NCI-H1105 (cell line): ENCODE measurements around the gene PTPRN2.

Experiments
- DNase-seq: peaks from one replicate; lab custom pipeline; 2025; lab: John Stamatoyannopoulos, UW

Gene PTPRN2

DNA sequence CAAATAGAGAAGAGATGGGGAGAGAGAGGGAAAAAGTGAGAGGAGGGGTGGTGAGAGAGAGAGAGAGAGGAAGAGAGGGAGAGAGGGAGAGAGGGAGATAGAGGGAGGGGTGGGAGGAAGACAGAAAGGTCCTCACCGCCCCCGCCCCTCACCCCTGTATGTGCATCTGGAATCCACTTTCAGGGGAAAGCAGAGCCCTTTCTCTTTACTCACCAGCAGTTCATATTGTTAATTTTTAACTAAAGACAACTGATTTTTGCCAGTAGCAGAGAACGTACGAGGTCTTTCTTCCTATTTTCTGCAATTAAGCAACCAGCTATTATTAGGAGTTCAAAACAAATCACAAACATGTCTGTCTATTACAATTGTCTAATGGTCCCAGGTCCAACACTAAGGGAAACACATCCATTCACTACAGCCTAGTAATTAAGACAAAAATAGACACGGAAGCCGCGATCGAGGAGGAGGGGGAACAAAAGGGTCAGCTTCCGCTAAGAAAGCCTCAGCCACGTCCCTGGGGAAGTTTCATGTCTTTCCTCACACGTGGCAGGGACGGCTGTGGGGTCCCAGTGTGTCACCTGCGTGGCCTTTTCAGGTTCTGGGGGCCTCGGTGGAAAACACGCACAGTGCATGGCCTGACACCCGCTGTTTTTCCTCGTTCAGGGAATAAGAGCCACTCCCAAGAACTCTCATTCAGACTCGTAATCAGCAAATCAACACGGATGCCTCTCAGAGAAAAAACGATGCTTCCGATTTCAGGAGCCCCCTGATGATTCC, 572.0 kb downstream of the PTPRN2 start:
- DNase-seq: no peak

DNA sequence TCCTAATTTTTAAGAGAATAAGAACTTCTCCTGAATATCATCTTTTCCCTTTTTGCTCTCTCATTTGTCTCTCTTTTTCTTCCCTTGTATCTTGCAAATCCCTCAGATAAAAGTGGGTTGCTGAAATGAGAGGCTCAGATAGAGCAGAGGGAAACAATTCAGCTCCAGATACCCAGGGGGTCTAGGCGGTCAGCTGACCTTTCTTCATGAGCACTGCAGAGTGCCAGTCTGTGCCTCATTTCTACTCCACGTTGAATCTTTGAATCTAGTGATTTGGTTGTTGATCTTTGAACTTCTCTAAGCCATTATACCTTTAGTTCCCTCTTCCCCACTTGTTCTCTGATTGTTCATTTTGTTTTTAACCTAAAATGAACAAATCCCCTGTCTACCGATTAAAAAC, 572.6 kb downstream of the PTPRN2 start:
- no peak for DNase-seq

DNA sequence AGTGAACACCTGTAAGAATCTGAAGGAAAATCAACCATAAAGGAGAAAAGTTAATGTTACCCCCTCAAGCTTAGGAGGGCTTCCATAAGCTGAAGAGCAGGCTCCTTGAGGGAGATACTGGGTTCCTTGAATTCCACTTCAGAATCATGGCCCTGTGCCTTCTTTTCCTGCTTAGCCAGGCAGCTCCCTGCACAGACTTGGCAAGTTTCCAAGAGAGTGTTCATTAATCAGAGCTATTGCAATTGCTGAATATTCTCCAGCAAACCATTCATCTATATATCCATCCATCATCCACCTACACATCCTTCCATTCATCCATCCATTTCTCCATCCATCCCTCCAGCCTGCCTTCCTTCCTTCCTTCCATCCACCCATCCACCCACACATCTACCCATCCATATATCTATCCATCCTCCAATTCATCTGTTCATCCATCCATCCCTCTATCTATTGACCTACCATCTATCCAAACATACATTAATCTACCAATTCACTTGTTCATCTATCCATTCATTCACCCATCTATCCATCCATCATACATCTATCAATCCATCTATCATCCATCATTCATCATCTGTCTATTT, 574.4 kb downstream of the PTPRN2 start:
- peak; percentile 45 for DNase-seq

DNA sequence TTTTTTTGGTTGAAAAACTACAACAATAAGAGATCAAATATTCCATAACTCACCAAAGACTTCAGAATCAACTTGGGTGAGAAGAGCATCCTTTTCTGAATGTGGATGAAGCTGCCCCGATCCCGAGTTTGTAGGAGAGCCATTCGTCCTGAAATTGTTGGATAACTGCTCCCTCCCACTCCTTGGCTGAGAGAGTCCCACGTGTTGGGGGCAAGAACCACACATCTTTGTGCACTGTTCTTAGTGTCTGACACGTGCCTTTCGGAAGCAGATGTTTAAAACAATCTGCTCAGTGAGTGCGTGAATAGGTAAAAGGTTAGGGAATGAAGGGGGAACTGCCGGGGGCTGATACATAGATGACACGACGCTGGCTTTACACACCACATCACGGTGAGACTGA, 575.7 kb downstream of the PTPRN2 start:
- no peak for DNase-seq

DNA sequence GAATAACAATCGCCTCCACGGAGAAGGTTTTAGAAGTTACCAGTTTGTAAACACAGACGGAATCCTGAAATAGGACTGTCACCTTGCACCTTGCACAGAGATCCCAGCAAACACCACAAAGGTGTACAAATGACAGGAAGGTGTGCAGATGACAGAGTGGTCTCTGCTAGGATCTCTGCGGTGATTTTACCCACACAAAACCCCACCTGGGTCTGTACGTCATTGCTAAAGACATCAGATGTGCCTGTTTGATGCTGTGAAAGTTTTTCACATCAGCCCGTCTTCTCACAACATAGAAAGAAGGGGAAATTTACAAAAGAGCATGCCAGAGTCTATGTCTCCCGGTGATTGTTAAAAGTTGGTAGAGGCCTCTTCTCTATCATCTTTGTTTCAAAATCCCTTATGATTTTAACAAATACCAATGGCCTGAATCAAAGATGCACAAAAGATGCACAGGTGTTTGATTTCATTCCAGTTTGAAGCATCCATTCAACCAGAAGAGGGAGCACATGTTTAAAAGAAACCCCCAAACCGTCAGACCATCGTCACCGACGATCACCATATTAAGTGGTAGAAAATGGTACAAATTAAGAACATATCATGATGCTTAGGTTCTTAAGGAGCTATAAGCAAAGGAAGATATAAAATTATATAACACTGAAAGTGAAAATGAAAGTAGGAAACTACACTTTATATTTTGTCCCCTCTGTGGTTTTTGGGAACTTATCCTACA, 576.5 kb downstream of the PTPRN2 start:
- no peak for DNase-seq

DNA sequence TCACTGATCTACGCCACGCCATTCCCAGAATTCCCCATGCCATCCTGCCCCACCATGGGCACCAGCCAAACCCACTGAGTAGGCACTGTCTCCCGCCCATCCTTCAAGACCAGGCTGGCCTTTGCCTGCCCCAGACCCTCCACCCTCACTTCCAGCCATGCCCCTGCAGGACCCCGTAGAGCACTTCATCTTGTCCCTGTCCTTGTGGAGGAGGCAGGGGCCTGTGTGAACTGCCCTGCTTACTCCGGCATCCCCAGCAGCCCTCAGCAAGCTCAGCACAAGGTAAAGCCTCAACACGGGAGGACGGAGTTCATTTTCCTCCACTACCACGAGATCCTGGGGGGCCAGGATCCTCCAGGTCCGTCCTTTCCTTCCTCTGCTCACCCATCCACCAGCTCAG, 577.7 kb downstream of the PTPRN2 start:
- DNase-seq: no peak

DNA sequence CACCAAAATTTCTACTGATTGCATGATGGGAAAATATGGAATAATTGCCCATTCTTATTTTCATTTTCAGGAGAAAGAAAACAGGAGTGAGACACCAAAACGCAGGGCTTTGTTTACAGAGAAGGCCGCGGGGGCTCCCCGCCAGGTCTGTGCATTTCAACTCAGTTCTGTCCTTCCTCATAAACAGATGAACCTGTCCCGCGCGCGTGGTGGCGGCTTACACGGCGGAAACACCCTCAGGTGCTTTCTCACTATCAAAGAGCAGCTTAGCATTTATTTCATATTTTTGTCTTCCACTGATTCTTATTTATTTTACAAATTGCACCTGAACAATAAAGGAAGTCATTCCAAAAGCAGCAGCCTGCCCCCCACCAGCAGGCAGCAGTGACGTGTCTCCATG, 579.4 kb downstream of the PTPRN2 start:
- DNase-seq: no peak

DNA sequence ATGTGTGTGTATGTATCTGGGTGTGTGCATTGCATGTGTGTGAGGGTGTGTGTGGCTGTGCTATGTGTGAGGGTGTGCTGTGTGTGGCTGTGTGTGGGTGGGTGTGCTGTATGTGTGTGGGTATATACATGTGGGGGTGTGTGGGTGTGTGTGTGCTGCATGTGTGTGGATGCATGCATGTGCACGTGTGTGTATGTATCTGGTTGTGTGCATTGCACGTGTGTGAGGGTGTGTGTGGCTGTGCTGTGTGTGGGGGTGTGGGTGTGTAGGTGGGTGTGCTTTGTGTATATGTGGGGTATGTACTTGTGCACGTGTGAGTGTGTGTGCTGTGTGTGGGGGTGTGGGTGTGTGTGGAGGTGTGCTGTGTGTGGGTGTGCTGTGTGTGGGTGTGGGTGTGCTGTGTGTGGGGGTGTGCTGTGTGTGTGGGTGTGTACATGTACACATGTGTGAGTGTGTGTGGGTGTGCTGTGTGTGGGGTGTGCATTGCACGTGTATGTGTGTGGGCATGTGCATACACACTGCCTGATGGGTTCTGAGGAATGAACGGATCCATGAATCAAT, 579.8 kb downstream of the PTPRN2 start:
- DNase-seq: no peak

DNA sequence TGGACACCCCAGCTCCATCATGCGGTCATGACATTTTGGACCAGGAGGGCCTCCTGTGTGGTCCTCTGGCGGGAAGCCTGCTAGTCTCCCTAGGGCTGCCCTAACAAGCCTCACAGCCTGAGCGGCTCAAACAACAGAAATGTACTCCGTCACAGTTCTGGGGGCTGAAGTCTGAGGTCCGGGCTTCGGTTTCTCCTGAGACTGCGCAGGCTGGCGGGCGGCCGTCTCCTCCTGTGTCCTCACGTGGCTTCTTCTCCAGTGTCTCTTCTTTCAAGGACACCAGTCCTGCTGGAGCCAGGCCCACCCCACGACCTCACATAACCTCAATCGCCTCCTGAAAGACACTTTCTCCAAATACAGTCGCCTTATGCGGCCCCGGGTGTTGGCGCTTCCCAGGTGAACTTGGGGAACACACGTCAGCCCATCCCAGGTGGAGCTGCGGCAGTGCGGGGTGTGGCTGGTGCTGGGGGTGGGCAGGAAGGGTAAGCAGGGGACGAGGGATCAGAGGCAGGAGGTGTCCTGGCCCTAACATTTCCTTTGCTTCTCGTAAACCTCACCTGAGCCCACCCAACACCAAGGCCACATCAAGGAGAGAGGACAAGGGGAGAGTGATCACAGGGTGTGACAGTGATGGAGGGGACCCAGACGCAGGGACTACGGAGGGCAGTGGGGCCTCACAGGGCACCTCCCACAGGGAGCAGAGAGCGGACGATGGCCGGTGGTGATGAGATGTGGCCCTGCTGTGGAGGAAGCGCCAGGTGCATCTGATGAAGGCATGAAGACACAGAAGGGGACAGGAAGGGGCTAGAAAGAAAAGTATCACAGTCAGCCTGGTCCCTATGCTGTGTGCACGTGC, 580.6 kb downstream of the PTPRN2 start:
- DNase-seq: no peak

DNA sequence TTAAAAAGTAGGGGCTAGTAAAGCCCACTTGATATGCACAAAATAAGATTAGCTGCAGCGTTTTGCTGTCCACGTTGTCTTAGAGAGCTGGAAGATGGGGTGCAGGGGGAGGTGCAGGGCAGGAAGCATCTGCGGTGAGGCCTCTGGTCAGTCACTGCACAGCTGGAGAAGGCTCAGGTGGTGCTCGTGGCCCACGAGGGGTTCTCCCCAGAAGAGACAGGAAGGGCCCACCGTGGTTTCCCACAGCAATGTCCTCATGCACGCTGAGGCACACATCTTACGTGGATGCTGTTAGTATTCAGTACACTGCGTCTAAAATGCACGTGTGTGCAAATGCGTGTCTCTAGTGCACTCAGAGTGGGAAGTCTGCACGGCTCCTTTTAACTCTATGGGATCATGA, 582.1 kb downstream of the PTPRN2 start:
- DNase-seq: no peak

DNA sequence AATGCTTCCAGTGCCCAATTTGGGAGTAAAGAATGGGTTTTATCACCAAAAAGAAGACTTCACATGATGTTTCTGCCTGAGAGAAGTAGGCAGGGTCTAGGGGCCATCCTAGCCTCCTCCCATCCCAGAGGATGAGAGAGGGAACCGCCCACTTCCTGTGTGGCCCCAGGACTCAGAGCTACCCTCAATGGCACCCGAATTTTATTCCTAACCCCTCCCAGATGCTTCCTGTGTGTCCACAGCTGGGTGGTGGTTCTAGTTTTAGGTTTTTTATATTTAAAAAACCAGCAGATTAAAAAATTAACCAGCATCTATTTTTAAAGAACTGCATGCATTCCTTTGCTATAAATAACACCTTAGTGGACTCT, 583.5 kb downstream of the PTPRN2 start:
- no peak for DNase-seq

DNA sequence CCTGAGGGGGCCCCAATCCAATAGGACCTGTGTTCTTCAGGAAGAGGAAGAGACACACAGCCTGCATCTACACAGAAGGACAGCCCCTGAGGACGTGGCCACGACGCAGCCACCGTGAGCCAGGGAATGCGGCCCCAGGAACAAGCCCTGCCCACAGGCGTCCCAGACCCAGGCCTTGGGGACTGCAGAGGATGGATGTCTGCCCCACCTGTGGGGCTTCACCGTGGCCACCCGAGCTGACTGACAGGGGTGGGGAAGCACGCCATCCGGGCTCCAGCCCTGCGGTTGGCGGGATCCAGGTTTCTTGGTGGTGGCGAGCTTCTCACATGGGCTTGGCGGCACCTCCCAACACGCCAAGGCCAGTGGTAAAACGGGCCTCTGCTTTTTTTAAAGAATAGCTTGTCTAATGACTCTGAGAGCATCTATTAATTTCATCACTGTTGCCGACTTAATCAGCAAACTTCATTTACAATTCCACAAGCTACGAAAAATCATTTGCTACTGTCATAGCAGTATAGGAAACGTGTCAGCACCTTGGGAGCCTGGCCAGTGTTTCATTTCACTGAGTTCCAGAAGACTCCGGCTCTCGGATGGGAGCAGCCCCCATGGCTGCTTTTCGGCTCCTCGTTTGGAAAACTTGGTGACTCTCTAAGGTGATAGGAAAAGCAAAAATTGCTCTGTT, 584.0 kb downstream of the PTPRN2 start:
- DNase-seq: no peak

DNA sequence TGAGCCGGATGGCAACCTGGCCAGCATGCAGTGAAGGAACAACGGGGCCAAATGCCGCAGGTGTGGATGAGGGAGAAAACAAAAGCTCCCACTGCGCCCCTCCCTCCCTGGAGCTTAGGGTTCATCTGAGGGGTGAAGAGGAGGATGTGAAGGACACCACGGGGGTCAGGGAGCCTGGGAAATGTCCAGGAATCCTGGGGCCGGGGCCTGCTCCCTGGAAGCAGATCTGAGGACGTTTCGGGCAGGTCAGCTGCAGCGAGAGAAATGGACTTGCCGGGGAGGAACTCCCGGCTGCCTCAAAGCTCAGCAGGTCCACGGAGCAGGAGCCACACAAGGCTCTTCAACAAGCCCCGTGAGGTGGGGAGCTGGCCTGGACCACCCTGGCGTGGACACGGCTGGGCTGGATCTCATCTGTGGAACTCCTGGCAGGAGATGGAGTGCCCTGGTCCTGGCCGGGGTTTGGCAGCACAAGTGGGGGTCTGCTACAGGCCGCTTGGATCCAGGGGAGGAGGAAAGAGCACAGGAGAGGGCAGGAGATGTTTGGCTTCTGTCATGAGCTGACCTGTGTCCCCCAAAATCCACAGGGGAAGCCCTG, 585.0 kb downstream of the PTPRN2 start:
- DNase-seq: no peak

DNA sequence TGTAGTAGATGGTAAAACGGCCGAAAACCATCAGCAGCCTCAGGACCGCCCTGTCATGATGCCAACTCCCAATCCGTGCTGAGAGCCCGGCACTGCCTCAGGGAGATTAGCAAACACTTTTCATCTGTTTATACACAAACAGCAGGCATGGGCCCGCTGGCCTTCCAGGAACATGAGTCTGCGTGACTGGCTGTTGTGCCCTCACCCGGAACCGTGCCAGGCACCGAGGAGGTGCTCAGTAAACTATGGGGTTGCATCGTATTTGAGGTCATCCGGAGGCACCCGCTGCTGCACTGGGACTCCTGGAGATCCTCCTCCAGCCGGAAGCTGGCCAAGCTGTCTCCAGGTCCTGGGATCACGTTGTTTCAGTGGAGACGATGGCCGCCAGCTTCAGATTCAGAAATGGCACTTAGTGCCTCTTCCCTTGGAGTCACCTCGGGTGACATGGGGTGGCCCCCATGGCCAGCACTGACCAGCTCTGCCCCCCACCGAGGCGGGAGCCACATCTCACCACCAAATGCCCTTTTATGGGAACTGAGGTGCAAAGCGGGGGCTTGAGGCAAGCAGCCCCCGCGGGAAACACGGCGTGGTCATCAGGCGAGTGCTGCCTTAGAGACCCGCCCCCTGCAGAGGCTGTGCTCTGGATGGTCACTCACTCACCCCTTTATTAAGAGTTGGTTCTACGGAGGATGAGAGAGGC, 585.9 kb downstream of the PTPRN2 start:
- peak; percentile 62 for DNase-seq

DNA sequence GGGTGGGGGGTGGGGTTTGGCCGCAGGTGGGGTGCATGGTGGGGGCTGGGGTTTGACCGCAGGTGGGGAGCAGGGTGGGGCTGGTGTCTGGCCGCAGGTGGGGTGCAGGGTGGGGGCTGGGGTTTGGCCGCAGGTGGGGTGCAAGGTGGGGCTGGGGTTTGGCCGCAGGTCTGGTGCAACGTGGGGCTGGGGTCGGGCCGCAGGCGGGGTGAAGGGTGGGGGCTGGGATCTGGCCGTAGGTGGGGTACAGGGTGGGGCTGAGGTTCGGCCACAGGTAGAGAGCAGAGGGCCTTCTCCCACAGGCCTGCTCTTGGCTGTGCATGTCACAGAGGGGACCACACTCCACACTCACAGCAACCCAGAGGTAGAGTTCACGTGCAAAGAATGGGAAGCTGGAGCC, 586.6 kb downstream of the PTPRN2 start:
- no peak for DNase-seq

DNA sequence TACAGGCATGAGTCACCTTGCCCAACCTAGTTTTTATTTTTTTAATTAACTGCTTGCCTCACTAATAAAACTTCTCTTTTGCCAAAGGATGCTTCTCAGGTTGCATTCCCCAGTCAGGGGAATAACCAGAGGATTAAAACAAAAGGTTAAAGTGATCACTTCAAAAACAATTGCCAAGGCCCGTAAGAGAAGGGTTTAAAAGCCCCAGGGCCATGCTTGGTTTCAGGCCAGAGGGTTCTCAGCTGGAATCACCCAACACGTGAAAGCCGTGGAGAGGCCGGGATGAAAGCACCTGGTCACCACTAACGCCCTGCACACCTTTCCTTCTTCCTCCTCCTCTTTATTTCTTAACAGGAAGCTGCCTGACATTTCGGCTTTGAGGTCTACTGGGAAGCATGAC, 587.5 kb downstream of the PTPRN2 start:
- no peak for DNase-seq

DNA sequence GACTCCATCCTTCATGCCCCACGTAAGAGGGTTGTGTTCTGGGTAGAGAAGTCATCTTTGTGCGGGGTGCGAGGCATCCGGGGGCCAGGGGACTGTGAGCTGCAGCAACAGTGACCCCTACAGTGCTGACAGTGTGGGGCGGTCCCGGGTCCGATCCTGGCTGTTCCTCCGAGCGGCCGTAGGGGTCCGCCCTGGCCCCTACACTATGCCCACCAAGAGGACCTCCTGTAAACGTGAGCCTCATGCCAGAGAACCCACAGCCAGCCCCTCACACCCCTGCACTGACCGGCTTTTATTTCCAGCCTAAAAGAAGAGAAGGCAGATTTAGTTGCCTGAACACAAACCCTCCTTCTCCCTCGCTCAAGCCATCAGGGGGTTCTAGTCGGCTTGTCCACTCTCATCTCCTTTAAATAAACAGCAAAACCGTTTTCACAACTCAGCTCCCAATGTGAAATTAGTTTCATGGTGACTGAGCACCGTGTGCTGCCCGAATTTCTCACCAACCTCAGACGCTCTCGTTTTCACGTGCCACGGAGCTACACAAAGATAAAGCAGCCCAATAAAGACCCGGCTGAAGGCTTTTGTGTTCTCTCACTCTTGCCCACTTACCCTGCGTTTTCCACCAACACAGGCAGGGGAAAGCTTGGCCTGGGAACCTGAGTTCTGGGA, 588.6 kb downstream of the PTPRN2 start:
- DNase-seq: no peak

DNA sequence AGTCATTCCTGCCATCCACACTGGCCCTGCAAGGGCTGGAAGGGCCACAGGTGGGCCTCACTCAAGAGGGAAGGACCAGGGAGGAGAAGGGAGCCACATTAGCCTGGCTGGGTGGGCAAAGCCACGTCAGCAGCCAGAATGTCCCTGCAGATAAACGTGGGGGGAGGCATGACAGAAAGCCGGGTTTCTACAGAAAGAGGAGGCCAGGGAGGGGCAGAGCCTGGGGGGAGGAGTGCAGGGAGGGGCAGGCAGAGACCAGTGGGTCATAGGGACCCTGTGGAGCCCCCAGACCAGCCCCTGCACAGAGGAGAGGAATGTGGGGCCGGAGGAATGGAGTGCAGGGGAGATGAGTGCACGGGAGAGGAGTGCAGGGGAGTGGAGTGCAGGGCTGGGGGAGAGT, 590.2 kb downstream of the PTPRN2 start:
- DNase-seq: no peak

DNA sequence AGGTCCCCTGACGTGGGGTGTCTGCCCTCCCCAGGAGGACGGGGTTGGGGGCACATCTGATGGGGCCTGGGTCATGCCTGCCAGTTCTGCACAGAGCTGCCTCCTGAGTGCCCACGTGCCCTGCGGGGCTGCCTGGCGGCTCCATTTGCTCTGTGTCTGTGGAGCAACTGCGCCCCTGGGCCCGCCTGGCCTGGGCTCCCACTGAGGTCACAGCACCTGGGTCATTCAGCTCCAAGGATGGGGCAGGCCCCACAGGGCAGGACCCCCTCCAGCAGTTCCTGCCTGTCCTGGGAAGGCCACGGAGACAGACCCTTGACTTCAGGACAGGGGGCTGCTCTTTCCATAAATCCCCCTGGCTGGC, 590.6 kb downstream of the PTPRN2 start:
- no peak for DNase-seq
